Measurements from ENCODE around the gene STRADB. TPM values are rescaled to one million over a fixed set of nuclear protein-coding genes. Genes with fewer than 3 reads are reported as not detected.
"Not testable (repeated sequence)": the region's sequence is repeated elsewhere in the genome, so short reads cannot be mapped to it uniquely, and the experiment has no call there.

Gene STRADB
- total RNA-seq, 1 experiment from 2014 or later, result 40.5 TPM

GRCh38 chr2:201425952-201426351 lies 25.6 kb upstream of the STRADB start:
- no peak overlapping the region for H3K56ac ChIP-seq (ENCODE audit: insufficient read length, low read depth, low read length)
- H3K27ac Mint-ChIP-seq, result no peak overlapping the region

GRCh38 chr2:201428366-201428765 lies 23.2 kb upstream of the STRADB start:
- H3K4me2 ChIP-seq (ENCODE audit: insufficient read depth, insufficient read length, low read length); H3K4me1 Mint-ChIP-seq; H2AK5ac ChIP-seq (ENCODE audit: insufficient read length, low read length); H2AFZ ChIP-seq (ENCODE audit: low read length); H4K91ac ChIP-seq (ENCODE audit: insufficient read length, low read depth, low read length); H3T11ph ChIP-seq (ENCODE audit: low read length); H2BK120ac ChIP-seq (ENCODE audit: low read depth, low read length, poor library complexity, severe bottlenecking); H2BK15ac ChIP-seq (ENCODE audit: low read depth, low read length); H3K23me2 ChIP-seq (ENCODE audit: insufficient read length, low read depth, low read length, poor library complexity, severe bottlenecking); H3K14ac ChIP-seq (ENCODE audit: insufficient read depth, low read length); H3K79me1 ChIP-seq (ENCODE audit: insufficient read depth, low read depth, low read length, poor library complexity, severe bottlenecking); H4K8ac ChIP-seq (replicated peaks; ENCODE audit: insufficient read length, low read depth, low read length); H4K20me1 ChIP-seq (ENCODE audit: control insufficient read depth, insufficient read depth, insufficient read length); H3K27ac ChIP-seq (ENCODE audit: insufficient read length, low read depth, low read length); H3K18ac ChIP-seq (ENCODE audit: insufficient read length, low read depth, low read length); H3K4me3 Mint-ChIP-seq; H3K27me3 ChIP-seq (ENCODE audit: insufficient read depth, low read length); H2BK20ac ChIP-seq (ENCODE audit: low read depth, low read length, poor library complexity, severe bottlenecking); H3K79me2 ChIP-seq (ENCODE audit: insufficient read depth, low read length); DNase-seq; H2BK5ac ChIP-seq (ENCODE audit: insufficient read length, low read length); H4K5ac ChIP-seq (ENCODE audit: insufficient read length, low read depth, low read length); H3K27me3 Mint-ChIP-seq (ENCODE audit: low read depth); H3K27ac Mint-ChIP-seq; H3K9ac ChIP-seq (ENCODE audit: extremely low read depth, insufficient read length, low read length); H3K23ac ChIP-seq (ENCODE audit: insufficient read length, low read depth, low read length); H3K4me1 ChIP-seq (ENCODE audit: insufficient read depth, low read length); H2BK12ac ChIP-seq (ENCODE audit: insufficient read length, low read depth, low read length); H3K4ac ChIP-seq (ENCODE audit: low read depth, low read length); H3K56ac ChIP-seq (ENCODE audit: insufficient read length, low read depth, low read length): not testable (repeated sequence)
- H3K9me3 ChIP-seq (ENCODE audit: control insufficient read depth, low read depth, low read length), result peaks cover 15% of the 10 kb centered on the region
- H3K36me3 Mint-ChIP-seq (ENCODE audit: insufficient read depth in 1 of 3, low read depth in 3 of 3), result peaks cover 18 to 28% (median 26%) of the 10 kb centered on the region in 3 experiments
- peaks cover 31 to 33% of the 10 kb centered on the region in 2 experiments for H3K9me3 Mint-ChIP-seq

More at GRCh38 chr2:201425952-201426351, 25.6 kb upstream of the STRADB start:
- no peak overlapping the region for H2BK20ac ChIP-seq (ENCODE audit: low read depth, low read length, poor library complexity, severe bottlenecking)
- no peak overlapping the region for H4K5ac ChIP-seq (ENCODE audit: insufficient read length, low read depth, low read length)
- no peak overlapping the region for H2AFZ ChIP-seq (ENCODE audit: low read length)
- H3K4me3 Mint-ChIP-seq, result no peak overlapping the region
- no peak overlapping the region for H2BK12ac ChIP-seq (ENCODE audit: insufficient read length, low read depth, low read length)
- H3K4me1 ChIP-seq (ENCODE audit: insufficient read depth, low read length), result no peaks in the 10 kb centered on the region
- H2BK120ac ChIP-seq (ENCODE audit: low read depth, low read length, poor library complexity, severe bottlenecking), result no peak overlapping the region
- H3K14ac ChIP-seq (ENCODE audit: insufficient read depth, low read length), result no peak overlapping the region
- H2BK5ac ChIP-seq (ENCODE audit: insufficient read length, low read length), result no peak overlapping the region
- no peaks in the 10 kb centered on the region for H3K27me3 ChIP-seq (ENCODE audit: insufficient read depth, low read length)
- no peak overlapping the region for H3K18ac ChIP-seq (ENCODE audit: insufficient read length, low read depth, low read length)
- no peaks in the 10 kb centered on the region for H3K27me3 Mint-ChIP-seq (ENCODE audit: low read depth)
- no peak for TF ChIP-seq CTCF (conservative IDR thresholded peaks at IDR 0.05)
- WGBS (ENCODE audit: extremely low coverage, insufficient read length, low lambda C conversion rate), result no CpG with 5 or more reads among the region's 9 CpGs
- H3K36me3 Mint-ChIP-seq (ENCODE audit: insufficient read depth in 1 of 3, low read depth in 3 of 3), result peaks cover 11 to 22% (median 20%) of the 10 kb centered on the region in 3 experiments
- no peaks in the 10 kb centered on the region for H3K23me2 ChIP-seq (ENCODE audit: insufficient read length, low read depth, low read length, poor library complexity, severe bottlenecking)
- H3K23ac ChIP-seq (ENCODE audit: insufficient read length, low read depth, low read length), result no peak overlapping the region
- peaks cover 0 to 3% of the 10 kb centered on the region in 2 experiments; a peak in 2 of 4 replicates for H3K4me1 Mint-ChIP-seq
- H3K9ac ChIP-seq (ENCODE audit: extremely low read depth, insufficient read length, low read length), result no peak overlapping the region
- H3K9me3 Mint-ChIP-seq, result peaks cover 25 to 27% of the 10 kb centered on the region in 2 experiments
- H3K79me2 ChIP-seq (ENCODE audit: insufficient read depth, low read length), result no peaks in the 10 kb centered on the region
- H3K79me1 ChIP-seq (ENCODE audit: insufficient read depth, low read depth, low read length, poor library complexity, severe bottlenecking), result no peaks in the 10 kb centered on the region
- H2BK15ac ChIP-seq (ENCODE audit: low read depth, low read length), result no peak overlapping the region
- H4K8ac ChIP-seq (replicated peaks; ENCODE audit: insufficient read length, low read depth, low read length), result no peak overlapping the region
- H3K9me3 ChIP-seq (ENCODE audit: control insufficient read depth, low read depth, low read length), result peaks cover 8% of the 10 kb centered on the region
- no peaks in the 10 kb centered on the region for H4K20me1 ChIP-seq (ENCODE audit: control insufficient read depth, insufficient read depth, insufficient read length)
- H3K27ac ChIP-seq (ENCODE audit: insufficient read length, low read depth, low read length), result no peak overlapping the region
- DNase-seq, result no peak
- H3T11ph ChIP-seq (ENCODE audit: low read length), result no peak overlapping the region
- no peak overlapping the region for H4K91ac ChIP-seq (ENCODE audit: insufficient read length, low read depth, low read length)
- no peak overlapping the region for H3K4me2 ChIP-seq (ENCODE audit: insufficient read depth, insufficient read length, low read length)
- no peak overlapping the region for H2AK5ac ChIP-seq (ENCODE audit: insufficient read length, low read length)
- no peak overlapping the region for H3K4ac ChIP-seq (ENCODE audit: low read depth, low read length)

Measured in H9 (cell line).